ENCODE measurements around the gene PSMD1.

Gene PSMD1

GRCh38 chr2:231036131-231036530 is 20.5 kb upstream of the PSMD1 start:
- DNase-seq, result no peak

GRCh38 chr2:231036578-231037106 is 20.0 kb upstream of the PSMD1 start:
- no peak for DNase-seq

GRCh38 chr2:231037202-231037730 is 19.4 kb upstream of the PSMD1 start, which contains the start of gene C2orf72:
Gene C2orf72 (plus strand): TSS chr2:231037523. CDS start chr2:231037566, 43 bp downstream.
- DNase-seq, result no peak

- no peak for DNase-seq
These were observed 18.8 kb upstream of the PSMD1 start for GRCh38 chr2:231037731-231038482.

GRCh38 chr2:231038483-231039293 is 18.0 kb upstream of the PSMD1 start:
- DNase-seq, result no peak

- DNase-seq, result no peak
These were observed 17.4 kb upstream of the PSMD1 start for GRCh38 chr2:231039294-231039664.

- no peak for DNase-seq
These were observed 16.8 kb upstream of the PSMD1 start for GRCh38 chr2:231039821-231040364.

GRCh38 chr2:231041061-231041689 is 15.5 kb upstream of the PSMD1 start:
- DNase-seq, result no peak

- no peak for DNase-seq
These were observed 12.9 kb upstream of the PSMD1 start for GRCh38 chr2:231043796-231044195.

- DNase-seq, result no peak
These were observed 9.8 kb upstream of the PSMD1 start for GRCh38 chr2:231046916-231047273.

GRCh38 chr2:231047274-231047922 is 9.3 kb upstream of the PSMD1 start:
- no peak for DNase-seq

GRCh38 chr2:231047923-231048915 is 8.4 kb upstream of the PSMD1 start:
- no peak for DNase-seq

GRCh38 chr2:231049286-231050017 is 7.2 kb upstream of the PSMD1 start:
- DNase-seq, result no peak

GRCh38 chr2:231050018-231050901 is 6.4 kb upstream of the PSMD1 start:
- DNase-seq, result no peak

- DNase-seq, result no peak
These were observed 5.6 kb upstream of the PSMD1 start for GRCh38 chr2:231051116-231051515.

- peak; percentile 55 to 67 (median 60) for DNase-seq
These were observed 3.9 kb upstream of the PSMD1 start for GRCh38 chr2:231052494-231053451.

- DNase-seq, result no peak
These were observed 2.8 kb upstream of the PSMD1 start for GRCh38 chr2:231053846-231054245.

- no peak for DNase-seq
These were observed 923 bp downstream of the PSMD1 start for GRCh38 chr2:231057590-231057989.

Data from activated CD4-positive, CD25-positive, alpha-beta regulatory T cell (primary cell).